GM18870 (cell line): ENCODE measurements around the gene FBXL12.
"Not testable (repeated sequence)": the region's sequence is repeated elsewhere in the genome, so short reads cannot be mapped to it uniquely, and the experiment has no call there.

Experiments used
- ATAC-seq: cut with Tn5 transposase; IDR thresholded peaks from one replicate; pipeline ENCODE4 v1.9.1; 2021; ENCODE audit warnings: moderate library complexity; ENCODE audit not compliant: unreplicated experiment

The FBXL12 gene

GRCh38 chr19:9796113-9796773 is 22.6 kb downstream of the FBXL12 start:
- peak; percentile 55 for ATAC-seq

DNA sequence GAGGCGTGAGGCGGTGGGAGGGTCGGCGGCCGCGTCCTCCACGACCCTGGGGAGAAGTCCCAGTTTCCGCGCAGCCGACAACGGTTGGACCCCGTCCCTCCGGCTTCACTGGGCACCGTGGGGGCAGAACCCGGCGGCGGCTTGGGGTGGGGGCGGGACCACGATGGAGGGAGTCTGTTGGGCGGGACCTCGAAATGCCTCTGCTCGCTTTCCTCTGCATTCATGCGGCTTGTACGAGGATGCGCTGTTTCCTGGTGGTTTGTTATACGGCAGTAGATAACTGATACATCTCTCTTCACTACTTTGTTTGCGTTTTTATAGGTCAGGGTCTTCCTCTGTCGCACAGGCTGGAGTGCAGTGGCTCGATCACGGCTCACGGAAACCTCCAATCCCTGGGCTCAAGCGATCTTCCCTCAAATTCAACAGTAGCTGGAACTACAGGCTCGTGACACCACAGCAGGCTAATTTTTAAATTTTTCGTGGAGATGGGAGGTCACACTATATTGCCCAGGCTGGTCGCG is 25.7 kb downstream of the FBXL12 start:
- ATAC-seq = no peak

DNA sequence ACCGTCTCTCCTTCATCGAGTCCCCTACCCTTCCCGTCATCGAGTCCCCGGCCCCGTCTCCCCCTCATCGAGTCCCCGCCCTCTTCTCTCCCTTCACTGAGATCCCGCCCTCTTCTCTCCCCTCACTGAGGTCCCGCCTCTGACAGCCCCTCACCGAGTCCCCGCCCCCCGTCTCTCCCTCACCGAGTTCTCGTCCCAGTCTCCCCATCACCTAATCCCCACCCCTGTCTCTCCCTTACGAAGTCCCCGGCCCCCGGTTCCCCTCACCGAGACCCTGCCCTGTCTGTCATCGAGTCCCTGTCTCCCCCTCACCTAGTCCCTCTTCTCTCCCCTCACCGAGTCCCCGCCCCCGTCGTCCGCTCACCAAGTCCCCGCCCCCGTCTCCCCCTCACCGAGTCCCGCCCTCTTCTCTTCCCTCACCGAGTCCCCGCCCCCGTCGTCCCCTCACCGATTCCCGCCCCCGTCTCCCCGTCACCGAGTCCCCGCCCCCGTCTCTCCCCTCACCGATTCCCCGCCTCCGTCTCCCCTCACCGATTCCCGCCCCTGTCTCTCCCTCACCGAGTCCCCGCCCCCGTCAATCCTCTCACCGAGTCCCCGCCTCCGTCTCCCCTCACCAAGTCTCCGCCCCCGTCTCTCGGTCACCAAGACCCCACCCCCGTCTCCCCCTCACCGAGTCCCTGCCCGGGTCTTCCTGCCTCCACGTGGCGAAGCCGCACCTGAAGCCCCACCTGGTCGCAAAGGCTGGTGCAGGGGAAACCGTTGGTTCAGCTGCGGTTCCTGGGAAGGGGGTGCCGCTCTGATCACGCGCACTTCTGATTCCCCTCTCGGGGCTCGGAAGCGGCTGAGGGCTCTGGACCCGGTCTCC is 26.4 kb downstream of the FBXL12 start:
- no peak for ATAC-seq

- no peak for ATAC-seq
Observed at GRCh38 chr19:9791552-9792205, 27.2 kb downstream of the FBXL12 start.

DNA sequence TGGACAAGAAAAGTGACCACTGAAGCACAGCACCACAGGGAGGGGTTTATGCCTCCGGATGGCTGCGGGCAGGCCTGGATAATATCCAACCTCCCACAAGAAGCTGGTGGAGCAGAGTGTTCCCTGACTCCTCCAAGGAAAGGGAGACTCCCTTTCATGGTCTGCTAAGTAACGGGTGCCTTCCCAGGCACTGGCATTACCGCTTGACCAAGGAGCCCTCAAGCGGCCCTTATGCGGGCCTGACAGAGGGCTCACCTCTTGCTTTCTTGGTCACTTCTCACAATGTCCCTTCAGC is 27.9 kb downstream of the FBXL12 start:
- ATAC-seq = not testable (repeated sequence)

DNA sequence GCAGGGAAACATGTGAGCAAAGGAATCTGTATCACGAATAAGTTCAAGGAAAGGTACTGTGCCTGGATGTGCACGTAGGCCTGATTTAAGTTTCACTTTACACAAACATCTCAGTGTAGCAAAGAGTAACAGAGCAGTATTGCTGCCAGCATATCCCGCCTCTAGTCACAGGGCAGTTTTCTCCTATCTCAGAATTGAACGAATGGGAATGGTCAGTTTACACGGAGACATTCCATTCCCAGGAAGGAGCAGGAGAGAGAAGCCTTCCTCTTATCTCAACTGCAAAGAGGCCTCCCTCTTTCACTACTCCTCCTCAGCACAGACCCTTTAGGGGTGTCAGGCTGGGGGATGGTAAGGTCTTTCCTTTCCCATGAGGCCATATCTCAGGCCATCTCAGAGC is 29.3 kb downstream of the FBXL12 start:
- not testable (repeated sequence) for ATAC-seq

GRCh38 chr19:9789066-9789465 is 29.8 kb downstream of the FBXL12 start:
- ATAC-seq = no peak

DNA sequence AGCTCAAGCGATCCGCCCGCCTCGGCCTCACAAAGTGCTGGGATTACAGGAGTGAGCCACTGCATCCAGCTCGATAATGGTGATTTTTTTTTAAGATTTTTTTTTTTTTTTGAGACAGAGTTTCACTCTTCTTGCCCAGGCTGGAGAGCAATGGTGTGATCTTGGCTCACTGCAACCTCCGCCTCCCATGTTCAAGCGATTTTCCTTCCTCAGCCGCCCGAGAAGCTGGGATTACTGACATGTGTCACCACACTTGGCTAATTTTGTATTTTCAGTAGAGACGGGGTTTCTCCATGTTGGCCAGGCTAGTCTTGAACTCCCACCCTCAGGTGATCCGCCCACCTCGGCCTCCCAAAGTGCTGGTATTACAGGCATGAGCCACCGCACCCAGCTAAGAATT is 30.3 kb downstream of the FBXL12 start:
- ATAC-seq = not testable (repeated sequence)

- ATAC-seq = no peak
Observed at GRCh38 chr19:9786819-9787218, 32.1 kb downstream of the FBXL12 start.

DNA sequence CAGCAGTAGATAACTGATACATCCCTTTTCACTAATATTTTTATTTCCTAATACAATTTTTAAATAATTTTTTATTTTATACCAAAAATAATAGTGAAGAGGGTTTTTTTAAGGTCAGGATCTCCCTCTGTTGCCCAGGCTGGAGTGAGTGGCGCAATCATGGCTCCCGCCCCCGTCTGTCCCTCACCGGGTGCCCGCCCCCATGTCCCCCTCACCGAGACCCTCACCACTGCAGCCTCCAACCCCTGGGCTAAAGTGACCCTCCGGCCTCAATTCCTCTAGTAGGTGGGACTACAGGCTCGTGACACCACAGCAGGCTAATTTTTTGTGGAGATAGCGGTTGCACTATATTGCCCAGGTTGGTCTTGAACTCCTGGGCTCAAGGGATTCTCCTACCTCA is 32.5 kb downstream of the FBXL12 start:
- ATAC-seq = no peak

DNA sequence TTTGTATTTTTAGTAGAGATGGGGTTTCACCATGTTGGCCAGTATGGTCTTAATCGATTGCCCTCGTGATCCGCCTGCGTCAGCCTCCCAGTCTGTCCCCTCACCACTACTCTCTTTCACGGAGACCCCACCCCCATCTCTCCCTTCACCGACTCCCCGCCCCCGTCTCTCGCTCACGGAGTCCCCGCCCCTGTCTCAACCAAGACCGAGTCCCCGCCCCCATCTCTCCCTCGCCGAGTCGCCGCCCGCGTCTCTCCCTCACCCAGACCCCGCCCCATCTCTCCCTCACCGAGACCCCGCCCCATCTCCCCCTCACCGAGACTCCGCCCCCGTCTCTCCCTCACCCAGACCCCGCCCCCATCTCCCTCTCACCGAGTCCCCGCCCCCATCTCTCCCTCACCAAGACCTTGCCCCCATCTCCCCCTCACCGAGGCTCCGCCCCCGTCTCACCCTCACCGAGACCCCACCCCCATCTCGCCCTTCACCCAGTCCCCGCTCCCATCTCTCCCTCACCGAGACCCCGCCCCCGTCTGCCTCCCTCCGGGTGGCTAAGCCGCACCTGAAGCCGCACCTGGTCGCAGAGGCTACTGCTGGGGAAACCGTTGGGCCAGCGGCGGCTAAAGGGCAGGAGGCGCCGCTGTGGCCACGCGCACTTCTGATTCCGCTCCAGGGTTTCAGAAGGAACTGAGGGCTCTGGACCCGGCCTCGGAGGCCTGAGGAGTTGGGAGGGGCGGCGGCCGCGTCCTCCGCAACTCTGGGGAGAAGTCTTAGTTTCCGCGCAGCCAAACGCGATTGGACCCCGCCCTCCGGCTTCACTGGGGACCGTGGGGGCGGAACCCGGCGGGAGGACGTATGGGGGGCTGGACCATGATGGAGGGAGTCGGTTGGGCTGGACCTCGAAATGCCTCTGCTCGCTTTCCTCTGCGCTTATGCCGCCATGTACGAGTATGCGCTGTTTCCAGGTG is 33.2 kb downstream of the FBXL12 start:
- ATAC-seq = peak; percentile 48

GRCh38 chr19:9784163-9784496 is 34.7 kb downstream of the FBXL12 start:
- ATAC-seq = not testable (repeated sequence)

DNA sequence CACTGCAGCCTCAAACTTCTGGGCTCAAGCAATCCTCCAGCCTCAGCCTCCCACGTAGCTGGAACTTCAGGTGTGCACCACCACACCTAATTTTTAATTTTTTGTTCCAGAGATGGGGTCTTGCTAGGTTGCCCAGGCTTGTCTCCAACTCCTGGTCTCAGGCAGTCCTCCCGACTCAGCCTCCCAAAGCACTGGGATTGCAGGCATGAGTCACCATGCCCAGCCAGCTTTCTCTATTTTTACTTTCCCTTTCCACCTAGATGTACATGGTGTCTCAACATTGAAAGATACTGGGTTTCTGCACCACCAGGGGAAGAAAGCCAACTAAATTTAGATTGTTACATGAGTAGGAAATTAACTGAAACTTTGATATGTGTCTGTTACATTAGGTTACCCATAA is 36.5 kb downstream of the FBXL12 start:
- no peak for ATAC-seq

GRCh38 chr19:9768175-9769112 is 50.4 kb downstream of the FBXL12 start, which contains the start of gene ZNF846:
Gene ZNF846 (minus strand): TSS chr19:9768738. CDS start chr19:9764950, 3,788 bp downstream.
- peak; percentile 95 for ATAC-seq
